NCI-H82 treated with DMSO at 0.1 percent for 48 hours (cell line): ENCODE results near the gene TMEM87A.
A peak's percentile ranks its signal among the peaks of the same experiment; 100 is the strongest.

ENCODE experiments used
- DNase-seq: peaks from one replicate; lab custom pipeline; 2025; ENCODE audit not compliant: unreplicated experiment; lab: John Stamatoyannopoulos, UW

Gene TMEM87A

DNA sequence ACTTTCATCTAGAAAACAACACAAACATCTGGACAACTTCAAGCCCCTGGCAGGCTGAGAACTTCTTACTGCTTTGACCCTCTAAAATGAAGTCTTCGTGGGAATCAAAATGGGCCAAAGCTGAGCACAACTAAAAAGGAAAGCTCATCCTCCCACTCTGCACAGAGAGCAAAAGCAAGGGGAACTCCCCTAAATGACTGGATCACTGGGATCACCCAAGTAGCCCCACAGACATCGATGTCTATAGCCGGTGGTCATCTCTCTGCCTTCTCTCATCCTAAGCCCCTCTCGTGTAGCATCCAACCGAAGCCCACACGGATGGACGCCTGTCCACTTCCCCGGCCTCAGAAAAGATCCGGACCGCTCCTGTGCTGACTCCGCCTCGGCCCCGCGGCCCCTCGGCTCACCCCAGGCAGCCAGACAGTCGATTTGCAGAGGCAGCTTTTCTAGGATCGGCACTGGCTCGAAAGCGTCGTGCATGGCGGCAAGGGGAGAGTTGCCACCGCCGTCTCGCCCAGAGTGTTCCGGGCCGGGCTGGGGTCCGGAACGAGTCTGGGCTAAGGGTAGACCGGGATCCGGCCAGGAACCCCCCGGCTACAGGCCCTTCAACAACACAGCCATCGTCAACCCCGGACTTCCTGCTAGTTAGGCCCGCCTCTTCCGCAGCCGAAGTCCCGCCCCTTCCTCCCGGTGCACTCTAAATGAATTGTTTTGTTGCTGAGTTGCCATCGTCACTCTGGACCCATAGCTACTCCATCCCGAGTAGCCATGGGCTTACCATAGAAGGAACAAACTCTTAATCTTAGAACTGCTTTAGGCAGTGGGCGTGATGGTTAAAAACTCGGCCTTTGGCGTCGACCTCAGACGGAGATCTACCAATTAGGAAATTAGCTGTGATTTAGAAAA is 65.3 kb downstream of the TMEM87A start, which contains the start of gene VPS39:
Gene VPS39, minus strand, starts transcription at position 631 of the 906 bp plus-strand sequence. Its CDS starts 151 bp downstream, at position 480.
- peak; percentile 68 for DNase-seq

DNA sequence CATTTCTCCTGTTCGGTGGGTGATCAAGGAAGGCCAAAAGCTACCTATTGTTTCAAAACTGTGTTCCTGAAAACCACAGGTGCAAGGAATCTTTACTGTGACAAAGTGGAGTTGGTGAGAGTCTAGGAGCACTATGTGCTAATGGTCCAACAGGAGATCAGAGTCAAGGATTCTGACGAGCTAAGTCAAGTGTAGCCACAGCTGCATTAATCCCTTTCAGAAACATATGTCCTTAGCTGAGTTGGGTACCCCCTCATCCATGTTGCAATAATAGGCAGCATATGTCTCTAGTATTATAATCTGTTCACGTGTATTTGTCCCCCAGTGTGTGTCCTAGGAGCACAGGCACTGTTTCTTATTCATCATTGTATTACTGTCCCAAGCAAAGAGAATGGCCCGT is 66.8 kb downstream of the TMEM87A start:
- DNase-seq = peak; percentile 71

DNA sequence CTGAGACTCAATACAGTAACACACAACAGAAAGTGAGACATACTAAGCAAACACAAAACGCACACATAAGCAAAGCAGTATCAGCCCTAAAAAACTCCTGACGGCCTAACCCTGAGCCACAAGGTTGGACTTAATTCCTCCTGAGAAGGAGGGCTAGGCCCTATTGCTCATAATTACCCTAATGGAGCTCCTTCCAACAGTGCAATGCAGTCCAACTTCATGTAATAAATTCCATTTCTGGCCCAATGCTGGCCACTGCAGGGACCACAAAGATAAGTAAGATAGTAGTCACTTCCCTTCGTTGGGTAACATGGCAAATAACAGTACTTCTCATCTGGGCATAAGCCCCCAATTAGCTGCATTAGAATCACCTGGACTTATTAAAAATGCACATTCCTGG is 69.3 kb downstream of the TMEM87A start:
- no peak for DNase-seq

DNA sequence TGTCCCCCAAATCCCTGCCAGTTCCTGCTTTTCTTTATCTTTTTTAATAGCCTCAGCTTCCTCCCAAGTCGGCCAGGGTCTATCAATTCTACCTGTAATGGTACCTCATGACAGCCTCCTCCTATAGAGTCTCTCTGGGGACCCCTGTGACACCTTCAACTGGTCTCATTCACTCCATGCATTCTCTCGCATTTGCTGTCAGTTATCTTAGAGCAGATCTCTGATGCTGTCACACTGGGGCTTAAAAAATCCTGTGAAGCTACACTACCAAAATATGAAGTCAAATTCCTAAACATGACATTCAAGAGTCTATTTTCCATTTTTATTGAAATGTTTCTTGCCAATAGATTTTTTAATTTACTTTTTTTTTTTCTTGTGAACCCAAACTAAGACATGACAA is 70.6 kb downstream of the TMEM87A start:
- DNase-seq = no peak

DNA sequence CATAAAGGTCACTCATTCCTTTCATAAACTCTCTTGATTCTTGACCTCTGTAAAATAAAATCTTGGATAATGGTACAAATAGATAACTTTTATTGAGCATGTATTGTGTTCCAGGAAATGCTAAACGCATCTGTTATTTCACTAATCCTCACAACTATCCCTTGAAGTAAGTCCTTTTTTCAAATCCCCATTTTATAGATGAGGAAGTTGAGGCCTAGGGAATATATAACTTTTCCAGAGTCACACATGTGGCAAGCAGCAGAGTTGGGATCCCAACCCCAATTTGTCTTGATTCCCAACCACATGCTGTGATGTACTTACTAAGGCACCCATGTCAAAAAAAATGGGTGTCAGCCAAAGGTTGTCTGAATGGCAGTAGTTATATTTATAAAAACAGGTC is 71.4 kb downstream of the TMEM87A start:
- no peak for DNase-seq

DNA sequence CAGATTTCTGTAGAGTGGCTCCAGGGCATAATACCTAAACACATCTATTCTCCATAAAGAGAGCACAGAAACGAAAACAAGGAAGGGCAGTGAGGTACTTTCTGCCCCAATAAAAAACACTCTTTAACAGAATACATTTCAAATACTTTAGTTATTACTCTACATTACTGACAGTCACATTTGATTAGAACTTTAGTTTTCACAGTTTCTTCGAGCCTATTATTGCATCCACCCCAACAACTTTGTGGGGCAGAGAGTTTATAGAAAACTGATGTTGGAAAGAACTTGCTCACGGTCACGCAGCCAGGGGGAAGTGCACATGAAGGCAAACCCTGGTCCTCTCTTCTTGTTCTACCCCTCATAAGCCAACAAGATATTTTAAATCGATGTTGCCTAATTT is 74.1 kb downstream of the TMEM87A start:
- DNase-seq = no peak

DNA sequence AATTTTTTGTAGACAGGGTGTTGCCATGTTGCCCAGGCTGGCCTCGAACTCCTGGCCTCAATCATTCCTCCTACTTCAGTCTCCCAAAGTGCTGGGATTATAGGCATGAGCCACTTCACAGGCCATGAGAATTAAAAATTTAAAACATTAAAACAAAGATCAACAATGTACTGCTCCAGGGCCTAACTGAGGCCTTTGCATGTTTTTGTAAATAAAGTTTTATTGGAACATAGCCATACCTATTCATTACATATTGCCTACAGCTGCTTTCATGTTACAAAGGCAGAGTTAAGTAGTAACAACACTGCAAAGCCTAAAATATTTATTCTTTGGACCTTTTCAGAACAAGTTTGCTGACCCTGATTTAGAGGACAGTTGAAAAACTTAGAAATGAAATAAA is 74.7 kb downstream of the TMEM87A start:
- no peak for DNase-seq

DNA sequence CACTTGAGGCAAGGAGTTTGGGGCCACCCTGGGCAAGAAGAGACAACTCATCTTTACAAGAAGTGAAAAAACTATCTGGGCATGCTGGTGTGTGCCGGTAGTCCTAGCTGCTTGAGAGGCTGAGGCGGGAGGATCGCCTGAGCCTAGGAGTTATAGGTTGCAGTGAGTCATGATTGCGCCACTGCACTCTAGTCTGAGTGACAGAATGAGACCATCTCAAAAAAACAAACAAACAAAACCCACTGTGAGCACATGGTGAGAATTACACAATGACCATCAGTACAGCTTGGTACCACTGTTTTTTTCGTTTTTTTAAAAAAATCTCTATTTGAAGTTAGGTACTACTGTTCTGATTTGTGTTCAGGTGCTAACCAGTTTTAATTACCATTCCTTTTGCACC is 78.7 kb downstream of the TMEM87A start:
- no peak for DNase-seq

DNA sequence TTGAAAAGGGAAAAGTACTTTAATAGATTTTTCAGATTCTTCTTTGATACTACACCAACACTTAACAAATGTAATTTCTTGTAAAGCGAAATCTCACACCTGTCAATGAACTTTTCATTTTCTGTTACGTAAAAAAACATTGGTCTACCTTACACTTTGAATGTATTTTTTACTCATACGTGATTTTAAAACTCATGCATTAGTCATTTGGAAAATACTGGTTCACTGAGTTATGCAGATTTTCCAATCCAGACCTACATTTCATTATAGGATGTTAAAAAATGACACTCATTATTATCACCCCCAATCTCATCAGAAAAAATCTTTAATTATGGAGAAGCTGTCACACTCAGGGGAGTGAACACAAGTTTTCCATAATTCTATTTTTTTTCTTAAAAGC is 79.8 kb downstream of the TMEM87A start:
- DNase-seq = no peak

DNA sequence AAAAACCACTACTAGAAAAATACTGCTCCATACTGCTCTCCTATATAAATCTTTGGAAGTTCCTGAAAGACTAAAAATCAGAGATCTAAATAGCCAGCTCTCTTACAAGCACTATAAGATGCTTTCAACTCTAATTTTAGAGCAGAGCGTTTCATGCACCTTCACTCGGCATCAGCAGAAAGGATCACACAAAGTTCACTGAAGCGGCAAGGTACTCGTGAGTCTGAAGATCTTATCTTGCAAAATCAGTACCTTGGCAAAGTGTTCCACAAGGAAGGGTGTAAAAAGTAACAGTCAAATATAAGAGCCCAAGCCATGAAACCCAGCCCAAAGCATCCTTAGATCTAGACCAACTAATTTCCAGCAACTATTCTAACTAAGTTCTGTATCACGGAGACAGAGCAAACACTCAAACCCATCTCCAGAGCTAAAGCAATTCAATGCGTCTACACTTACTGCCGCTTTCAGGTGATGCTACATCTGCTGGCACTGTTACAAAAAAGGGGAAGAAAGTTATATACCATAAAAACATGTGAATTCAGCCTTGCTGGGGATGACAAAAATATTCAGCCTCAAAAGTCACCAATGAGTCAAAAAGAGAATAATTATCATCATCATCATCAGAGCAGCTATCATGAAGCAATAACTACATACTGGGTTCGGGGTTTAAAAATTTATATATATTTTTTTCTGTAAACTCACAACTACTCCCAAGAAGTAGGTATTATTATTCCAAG is 81.5 kb downstream of the TMEM87A start:
- no peak for DNase-seq

DNA sequence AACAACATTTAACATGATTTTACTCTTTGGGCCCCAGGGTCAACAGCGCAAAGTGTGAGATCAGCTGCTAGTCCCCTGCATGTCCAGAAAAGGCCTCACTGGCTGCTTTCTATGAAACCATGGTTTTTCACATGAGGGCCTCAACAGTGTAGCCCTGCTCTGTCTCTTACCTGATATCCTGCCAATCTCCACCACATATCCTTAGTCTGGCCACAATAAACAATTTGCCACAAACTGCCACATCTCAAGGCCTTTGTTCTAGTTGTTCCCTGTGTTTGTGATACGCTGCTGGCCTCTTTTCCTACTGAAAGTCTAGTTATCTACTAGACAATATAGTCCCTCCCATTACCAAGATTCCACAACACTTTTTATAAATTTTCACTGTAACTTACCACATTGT is 82.9 kb downstream of the TMEM87A start:
- no peak for DNase-seq

DNA sequence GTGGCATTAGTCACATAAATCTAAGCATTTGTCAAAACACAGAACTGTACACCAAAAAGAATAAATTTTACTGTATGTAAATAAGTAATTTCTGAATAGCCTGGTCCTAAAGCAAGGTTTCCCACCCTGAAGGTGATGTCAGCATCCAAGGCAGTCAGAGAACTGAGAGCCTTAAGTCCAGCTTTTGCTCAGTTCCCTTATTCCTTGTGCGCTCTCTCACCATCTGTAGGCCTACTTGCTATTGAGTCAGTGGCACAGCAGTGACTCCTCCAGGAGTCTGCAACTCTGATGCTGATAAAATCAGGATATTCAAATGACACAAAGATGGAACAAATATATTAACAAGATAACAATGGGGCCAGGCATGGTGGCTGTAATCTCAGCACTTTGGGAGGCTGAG is 87.4 kb downstream of the TMEM87A start:
- no peak for DNase-seq

DNA sequence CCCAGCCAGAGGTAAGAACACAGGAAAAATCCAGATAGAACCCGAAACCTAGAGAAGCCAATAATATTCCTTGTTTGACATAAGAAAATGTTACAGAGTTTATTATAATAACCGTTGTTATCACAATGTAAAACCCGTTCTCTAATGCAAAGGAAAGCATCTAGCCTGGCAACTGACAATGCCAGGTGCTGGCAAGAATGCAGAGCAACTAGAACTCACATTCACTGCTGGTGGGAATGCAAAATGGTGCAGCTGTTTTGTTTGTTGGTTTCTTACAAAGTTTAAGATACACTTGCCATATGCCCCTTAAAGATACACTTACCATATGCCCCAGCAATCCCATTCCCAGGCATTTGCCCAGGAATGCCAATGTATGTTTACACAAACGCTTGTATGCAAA is 88.5 kb downstream of the TMEM87A start:
- DNase-seq = no peak

DNA sequence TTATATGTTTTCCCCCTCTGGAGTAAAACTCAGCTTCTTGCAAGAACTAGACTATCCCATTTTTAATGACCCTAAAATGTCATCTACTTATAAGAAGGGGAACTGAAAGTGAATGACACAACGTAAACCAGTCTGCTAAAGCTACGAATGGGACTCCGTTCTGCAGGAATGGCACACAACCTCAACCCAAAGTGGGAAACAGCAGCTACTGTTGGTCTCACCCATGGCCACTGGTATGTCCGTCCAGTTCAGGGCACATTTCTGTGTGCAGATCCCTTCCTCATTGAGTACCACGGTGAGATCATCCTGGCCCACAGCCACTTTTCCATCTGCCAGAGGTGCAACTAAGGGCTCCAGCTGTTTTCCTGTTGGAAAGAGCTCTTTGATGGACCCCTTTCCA is 88.9 kb downstream of the TMEM87A start:
- no peak for DNase-seq

DNA sequence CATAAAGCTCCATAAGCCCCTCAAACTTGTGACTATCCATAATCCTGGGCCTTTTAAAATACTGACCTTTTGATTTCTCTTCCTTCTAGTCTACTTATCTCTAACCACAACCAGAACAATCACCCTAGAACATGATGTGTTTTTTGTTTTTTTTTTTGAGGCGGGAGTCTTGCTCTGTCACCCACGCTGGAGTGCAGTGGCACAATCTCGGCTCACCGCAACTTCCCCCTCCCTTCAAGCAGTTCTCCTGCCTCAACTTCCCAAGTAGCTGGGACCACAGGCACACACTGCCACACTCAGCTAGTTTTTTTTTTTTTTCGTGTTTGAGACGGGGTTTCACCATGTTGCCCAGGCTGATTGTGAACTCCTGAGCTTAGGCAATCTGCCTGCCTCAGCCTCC is 90.3 kb downstream of the TMEM87A start:
- DNase-seq = no peak

DNA sequence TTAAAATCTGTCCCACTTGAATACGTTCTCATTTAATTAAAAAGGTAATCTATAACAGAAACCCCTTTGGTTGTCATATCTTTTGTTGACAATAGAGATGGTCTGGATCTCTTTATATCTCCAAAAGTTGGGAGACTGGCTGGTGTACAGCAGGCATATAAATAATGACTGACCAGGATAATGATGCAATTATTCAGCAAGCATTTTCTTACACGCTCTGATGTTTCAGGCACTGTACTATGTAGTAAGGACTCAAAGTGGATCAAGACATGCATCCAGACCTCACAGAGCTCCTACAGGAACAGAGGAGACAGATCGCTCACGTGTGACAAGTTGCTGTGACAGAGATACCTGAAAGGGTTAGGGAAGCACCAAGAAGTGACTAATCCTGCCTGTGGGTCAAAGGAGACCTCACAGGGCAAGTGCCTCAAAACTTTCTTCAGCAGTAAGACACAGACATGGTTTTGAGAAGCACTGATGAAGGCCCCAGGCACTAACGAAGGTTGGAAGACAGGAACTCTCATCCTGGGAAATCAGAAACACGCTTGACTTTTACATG is 90.8 kb downstream of the TMEM87A start:
- DNase-seq = no peak

DNA sequence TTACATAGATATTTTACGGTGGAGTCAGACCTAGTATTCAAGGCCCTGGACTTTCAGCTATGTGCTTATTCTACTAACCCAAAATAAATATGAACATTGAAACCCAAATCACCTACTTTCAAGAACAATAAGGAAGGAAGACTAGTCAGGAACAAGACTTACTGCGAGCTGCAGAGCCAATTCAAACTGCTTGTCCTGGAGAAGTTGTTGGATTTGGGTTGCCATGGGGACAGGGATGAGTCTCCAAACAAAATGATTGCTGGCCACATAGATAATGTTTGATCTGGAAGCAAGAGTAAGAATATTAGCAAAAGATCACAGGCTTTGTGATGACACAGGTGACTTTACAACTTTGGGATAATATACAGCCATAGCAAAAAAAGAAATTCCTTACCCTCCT is 95.2 kb downstream of the TMEM87A start:
- no peak for DNase-seq

DNA sequence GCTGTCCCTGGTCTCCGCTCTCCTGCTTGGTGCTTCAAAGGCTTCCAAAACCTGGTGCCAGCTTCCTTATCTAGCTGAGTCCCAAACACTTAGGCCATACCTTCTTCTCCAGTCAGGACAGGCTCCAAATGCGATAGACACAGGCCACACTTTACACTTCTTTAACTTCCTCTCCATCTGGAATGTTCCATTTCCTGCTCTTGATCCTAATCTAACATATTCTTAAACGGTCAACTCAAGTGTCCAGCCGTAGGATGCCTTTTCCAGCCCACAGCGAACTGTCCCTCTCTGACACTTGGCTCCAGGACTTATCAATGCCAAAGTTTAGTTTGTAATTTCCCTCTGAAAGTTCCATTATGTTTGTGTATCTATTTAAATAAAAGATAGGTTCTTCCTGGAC is 97.6 kb downstream of the TMEM87A start:
- no peak for DNase-seq

DNA sequence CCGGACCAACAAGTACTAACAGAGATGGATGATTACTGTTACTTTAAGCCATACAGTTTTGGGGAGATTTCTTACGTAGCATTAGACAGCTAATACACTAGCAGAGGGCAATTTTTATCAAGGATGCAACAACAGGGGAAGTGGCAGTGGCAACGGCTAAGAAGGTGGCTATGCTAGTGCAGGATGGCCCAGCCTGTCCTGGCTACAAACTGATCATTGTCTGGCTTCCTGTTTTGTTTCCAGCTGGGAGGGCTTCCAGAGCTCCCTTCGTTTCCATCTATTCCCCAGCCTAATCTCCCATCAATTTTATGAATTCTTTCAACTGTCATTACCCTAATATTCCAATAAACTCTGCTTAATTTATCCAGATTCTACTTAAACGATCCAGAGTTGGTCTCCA is 100.8 kb downstream of the TMEM87A start:
- no peak for DNase-seq

DNA sequence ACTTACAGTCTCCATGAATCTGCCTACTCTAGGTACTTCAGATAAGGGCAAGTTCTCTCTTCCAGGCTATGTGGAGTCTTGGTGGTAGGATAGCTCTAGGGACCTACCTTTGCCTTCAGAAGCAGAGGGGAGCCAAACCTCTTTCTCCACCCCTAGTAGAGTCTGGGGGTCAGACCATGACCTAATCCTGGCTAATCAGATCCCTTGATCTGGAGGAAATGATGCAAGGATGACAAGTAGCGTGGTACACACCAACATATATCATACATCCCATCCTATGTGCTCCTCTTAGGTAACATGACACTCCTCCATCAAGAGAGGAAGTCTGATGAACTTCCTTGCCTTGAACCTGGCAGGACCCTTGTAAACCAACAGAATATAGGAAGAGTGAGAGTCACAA is 101.4 kb downstream of the TMEM87A start:
- no peak for DNase-seq

DNA sequence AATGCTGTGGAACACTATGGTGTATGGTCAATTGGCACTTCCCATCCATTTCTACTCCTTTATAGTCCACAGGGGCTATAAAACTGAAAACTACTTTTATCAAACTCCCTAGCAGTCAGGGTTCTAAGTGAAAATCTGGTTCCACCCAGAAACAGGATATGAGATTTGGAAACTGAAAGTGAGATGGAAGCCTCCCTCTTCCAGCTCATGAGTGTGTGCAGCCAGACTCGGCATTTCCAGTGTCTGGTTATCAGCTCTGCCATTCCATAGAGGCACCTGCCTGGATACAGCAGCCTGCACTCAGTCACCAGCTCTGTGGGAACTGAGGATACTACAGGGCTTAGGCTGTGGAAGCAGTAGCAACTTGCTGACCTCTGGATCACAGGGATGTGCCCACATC is 102.1 kb downstream of the TMEM87A start:
- DNase-seq = no peak
